ENCODE data around the gene WWC2.

- TF ChIP-seq POLR2A (IDR thresholded peaks at IDR 0.05) = no peak
- no peak for TF ChIP-seq CTCF (IDR thresholded peaks at IDR 0.05)
- no peak for TF ChIP-seq EP300 (IDR thresholded peaks at IDR 0.05)
Observed at GRCh38 chr4:183240581-183241321, 141.7 kb downstream of the WWC2 start.
